H1 (cell line): ENCODE results near the gene TIAM2. TPM values are rescaled to one million over a fixed set of nuclear protein-coding genes. Genes with fewer than 3 reads are reported as not detected.

Source experiments
- CTCF ChIA-PET: fragments of 300-600 bp; sonication (Branson Sonifier 250); formaldehyde crosslinking; loops from one replicate; lab custom pipeline; 2021; ENCODE audit not compliant: partially characterized antibody; lab: Charles Lee
- POLR2A ChIA-PET: fragments of 300-600 bp; sonication (Branson Sonifier 250); formaldehyde crosslinking; loops from one replicate; lab custom pipeline; 2021; ENCODE audit warnings: inconsistent platforms; ENCODE audit not compliant: partially characterized antibody; lab: Charles Lee
- DNase-seq, 2 experiments: peaks; one replicate each; pipeline versions ENCODE4 v3.0.0 to v3.0.0-alpha.2; 2010 to 2022; ENCODE audit warnings: low spot score in 2 of 2, low read depth in 1 of 2, mixed read lengths in 1 of 2
- FAIRE-seq: peaks from 2 replicates; lab custom pipeline; 2011; peaks lifted over from hg19 to GRCh38; lab: Jason Lieb, UNC
- H2AFZ ChIP-seq: 2 replicates; pipeline ENCODE4 v1.8.1; 2012; ENCODE audit warnings: low read length, inconsistent platforms
- H2AK5ac ChIP-seq: 2 replicates; pipeline ENCODE4 v1.6.1; 2013; ENCODE audit warnings: low read depth, low read length
- H2BK120ac ChIP-seq: replicated peaks from 2 replicates; pipeline ENCODE3; 2013; ENCODE audit warnings: low read depth, low read length, inconsistent platforms
- H2BK12ac ChIP-seq: 2 replicates; pipeline ENCODE4 v1.6.1; 2013; ENCODE audit warnings: low read depth, low read length
- H2BK15ac ChIP-seq: 2 replicates; pipeline ENCODE4 v1.6.1; 2013; ENCODE audit warnings: low read length
- H2BK20ac ChIP-seq: 2 replicates; pipeline ENCODE4 v1.6.1; 2013; ENCODE audit warnings: low read length
- H2BK5ac ChIP-seq: 2 replicates; pipeline ENCODE4 v1.6.1; 2013; ENCODE audit warnings: low read depth, low read length
- H3K14ac ChIP-seq: 2 replicates; pipeline ENCODE4 v1.6.1; 2013; ENCODE audit warnings: inconsistent platforms; ENCODE audit not compliant: insufficient read length
- H3K18ac ChIP-seq: 2 replicates; pipeline ENCODE4 v1.6.1; 2013; ENCODE audit warnings: low read length; ENCODE audit errors: extremely low read depth
- H3K23ac ChIP-seq: 2 replicates; pipeline ENCODE4 v1.6.1; 2013; ENCODE audit warnings: inconsistent platforms; ENCODE audit not compliant: insufficient read length
- H3K23me2 ChIP-seq: 2 replicates; pipeline ENCODE4 v1.6.1; 2013; ENCODE audit warnings: low read depth, low read length
- H3K27ac ChIP-seq: 2 replicates; pipeline ENCODE4 v1.6.1; 2011; ENCODE audit warnings: low read depth, low read length, inconsistent platforms
- H3K27me3 ChIP-seq, 4 experiments: replicated peaks in 1 of 4; 1 replicate in 1 of 4; 2 replicates in 3 of 4; pipeline versions ENCODE4 v1.6.1 to v1.8.1; 2011 to 2013; ENCODE audit warnings: low read length in 3 of 4, mild to moderate bottlenecking in 3 of 4, inconsistent platforms in 2 of 4, mixed read lengths in 2 of 4, moderate library complexity in 1 of 4; ENCODE audit not compliant: control insufficient read depth in 3 of 4, insufficient read depth in 3 of 4; ENCODE audit errors: extremely low read depth in 1 of 4
- H3K36me3 ChIP-seq, 4 experiments: 2 replicates each; pipeline versions ENCODE4 v1.6.1 to v1.8.1; 2011 to 2013; ENCODE audit warnings: mild to moderate bottlenecking in 4 of 4, low read length in 3 of 4, moderate library complexity in 2 of 4, control low read depth in 1 of 4, inconsistent platforms in 1 of 4; ENCODE audit not compliant: insufficient read depth in 4 of 4, control insufficient read depth in 2 of 4
- H3K4ac ChIP-seq: replicated peaks from 2 replicates; pipeline ENCODE3; 2013; ENCODE audit warnings: low read length, low read depth, mixed read lengths, inconsistent platforms; ENCODE audit not compliant: insufficient read length
- H3K4me1 ChIP-seq, 4 experiments: replicated peaks in 1 of 4; 1 replicate in 1 of 4; 2 replicates in 3 of 4; pipeline versions ENCODE4 v1.6.1 to v1.8.1; 2011 to 2013; ENCODE audit warnings: low read length in 3 of 4, inconsistent platforms in 2 of 4, mixed read lengths in 1 of 4; ENCODE audit not compliant: insufficient read depth in 4 of 4, control insufficient read depth in 3 of 4
- H3K4me2 ChIP-seq, 2 experiments: 2 replicates each; pipeline versions ENCODE4 v1.6.1 to v1.8.1; 2011 to 2013; ENCODE audit warnings: low read depth in 2 of 2, low read length in 2 of 2, control low read depth in 1 of 2, inconsistent platforms in 1 of 2, mild to moderate bottlenecking in 1 of 2; ENCODE audit not compliant: insufficient read depth in 1 of 2
- H3K4me3 ChIP-seq, 4 experiments: fragments of 200-600, 300-600 bp in 1 of 4; sonication (generic), shearing (Covaris generic), sonication (Bioruptor Twin) in 1 of 4; 2 replicates each; pipeline versions ENCODE4 v1.5.1 to v1.8.1; 2011 to 2016; ENCODE audit warnings: low read length in 4 of 4, low read depth in 3 of 4, control low read depth in 2 of 4, inconsistent platforms in 2 of 4, mild to moderate bottlenecking in 2 of 4, mixed read lengths in 1 of 4, moderate library complexity in 1 of 4; ENCODE audit not compliant: insufficient read depth in 2 of 4; ENCODE audit errors: extremely low read depth in 1 of 4
- H3K56ac ChIP-seq: replicated peaks from 2 replicates; pipeline ENCODE3; 2013; ENCODE audit warnings: low read depth, mild to moderate bottlenecking, mixed read lengths, low read length, inconsistent platforms; ENCODE audit not compliant: insufficient read length
- H3K79me1 ChIP-seq: 2 replicates; pipeline ENCODE4 v1.6.1; 2013; ENCODE audit warnings: low read depth, low read length, control low read depth
- H3K79me2 ChIP-seq, 2 experiments: 2 replicates each; pipeline versions ENCODE4 v1.6.1 to v1.8.1; 2012 to 2013; ENCODE audit warnings: low read length in 2 of 2, mild to moderate bottlenecking in 2 of 2, inconsistent platforms in 1 of 2; ENCODE audit not compliant: insufficient read depth in 2 of 2, control insufficient read depth in 1 of 2
- H3K9ac ChIP-seq, 4 experiments: replicated peaks in 1 of 4; 1 replicate in 1 of 4; 2 replicates in 3 of 4; pipeline versions ENCODE4 v1.6.1 to v1.8.1; 2011 to 2013; ENCODE audit warnings: low read depth in 3 of 4, low read length in 3 of 4, control low read depth in 2 of 4, mild to moderate bottlenecking in 2 of 4, moderate library complexity in 2 of 4, inconsistent platforms in 1 of 4; ENCODE audit errors: extremely low read depth in 1 of 4
- H3K9me3 ChIP-seq, 2 experiments: 2 replicates each; pipeline versions ENCODE4 v1.6.1 to v1.8.1; 2012 to 2013; ENCODE audit warnings: mild to moderate bottlenecking in 2 of 2, moderate library complexity in 2 of 2, control low read depth in 1 of 2, inconsistent platforms in 1 of 2, low read depth in 1 of 2, low read length in 1 of 2, mixed read lengths in 1 of 2; ENCODE audit not compliant: insufficient read depth in 2 of 2
- H4K20me1 ChIP-seq, 2 experiments: replicated peaks in 1 of 2; 2 replicates each; pipeline versions ENCODE3 to v1.8.1; 2011 to 2013; ENCODE audit warnings: inconsistent platforms in 2 of 2, low read length in 2 of 2, mild to moderate bottlenecking in 1 of 2; ENCODE audit not compliant: insufficient read depth in 2 of 2, control insufficient read depth in 1 of 2
- H4K5ac ChIP-seq: 2 replicates; pipeline ENCODE4 v1.6.1; 2013; ENCODE audit warnings: low read length, low read depth, mixed read lengths, inconsistent platforms; ENCODE audit not compliant: insufficient read length
- H4K8ac ChIP-seq: 2 replicates; pipeline ENCODE4 v1.8.0; 2013; ENCODE audit warnings: mild to moderate bottlenecking, moderate library complexity, low read length, inconsistent platforms; ENCODE audit not compliant: insufficient read depth; ENCODE audit errors: extremely low read depth
- H4K91ac ChIP-seq: replicated peaks from 2 replicates; pipeline ENCODE3; 2013; ENCODE audit warnings: low read length, mixed read lengths, inconsistent platforms; ENCODE audit not compliant: insufficient read length
- BRCA1 ChIP-seq: IDR thresholded peaks from 2 replicates; pipeline ENCODE4 v1.6.1; 2012; ENCODE audit warnings: low read depth, low read length, improper control_type of control experiment
- EP300 ChIP-seq, 2 experiments: IDR thresholded peaks; 1 replicate in 1 of 2; 2 replicates in 1 of 2; pipeline ENCODE4 v1.6.1; 2011 to 2012; ENCODE audit warnings: low read depth in 2 of 2, low read length in 2 of 2, mild to moderate bottlenecking in 2 of 2, borderline replicate concordance in 1 of 2, inconsistent platforms in 1 of 2, moderate library complexity in 1 of 2
- KDM4A ChIP-seq: IDR thresholded peaks from one replicate; pipeline ENCODE4 v1.7.1; 2012; ENCODE audit warnings: low read depth, mild to moderate bottlenecking, moderate library complexity, low read length, inconsistent platforms; ENCODE audit not compliant: severe bottlenecking
- POLR2A ChIP-seq, 2 experiments: IDR thresholded peaks; 1 replicate in 1 of 2; 2 replicates in 1 of 2; pipeline ENCODE4 v1.6.1; 2011; ENCODE audit warnings: low read depth in 2 of 2, low read length in 2 of 2, mild to moderate bottlenecking in 2 of 2; ENCODE audit errors: control extremely low read depth in 1 of 2
- RFX5 ChIP-seq: IDR thresholded peaks from 2 replicates; pipeline ENCODE4 v1.6.1; 2011; ENCODE audit warnings: low read depth, low read length, improper control_type of control experiment, borderline replicate concordance
- TAF1 ChIP-seq: IDR thresholded peaks from 2 replicates; pipeline ENCODE4 v1.6.1; 2011; ENCODE audit warnings: mild to moderate bottlenecking, low read depth, low read length
- TEAD4 ChIP-seq: IDR thresholded peaks from 2 replicates; pipeline ENCODE4 v1.6.1; 2012; ENCODE audit warnings: low read depth, low read length, inconsistent platforms, mixed read lengths
- WGBS, 2 experiments: shearing (Covaris generic) in 1 of 2; methylation state at CpG; one replicate each; pipeline versions ENCODE4 v1.1.6 to v1.1.7; 2013 to 2015; ENCODE audit warnings: low lambda C conversion rate in 2 of 2, mixed read lengths in 2 of 2, inconsistent platforms in 1 of 2, low coverage in 1 of 2, missing lambda C conversion rate in 1 of 2; ENCODE audit not compliant: insufficient replicate concordance in 2 of 2, insufficient coverage in 1 of 2, insufficient read length in 1 of 2; ENCODE audit errors: extremely low coverage in 1 of 2, missing lambda C conversion rate in 1 of 2; 5-methylcytosine and 5-hydroxymethylcytosine counted together
- polyA plus RNA-seq, 7 experiments: library from polyadenylated mRNA; depleted of rRNA in 3 of 7; stranded (reverse) in 5 of 7; unstranded in 2 of 7; fragments of >200 nt in 5 of 7; fragments of 200-250 nt in 2 of 7; gene quantifications; 1 replicate in 5 of 7; 2 replicates in 1 of 7; 4 replicates in 1 of 7; pipeline versions ENCODE4 v1.2.1 to v1.2.3, GENCODE V29; 2011 to 2013; ENCODE audit warnings: missing spikeins in 2 of 7, mixed read lengths in 2 of 7
- total RNA-seq: library from RNA; stranded (reverse); fragmentation: NEBNext Ultra II Directional; extraction: Animal tissue kit (Norgen Biotek cat#: 25700); gene quantifications from 2 replicates; pipeline ENCODE4 v1.2.1, GENCODE V29; 2021

The TIAM2 gene
- total and polyA plus RNA-seq, 2 of the 8 experiments (the other 6 are each of a cell fraction or from before 2014, with no cell fraction given), result 7.4 to 23.9 TPM

DNA sequence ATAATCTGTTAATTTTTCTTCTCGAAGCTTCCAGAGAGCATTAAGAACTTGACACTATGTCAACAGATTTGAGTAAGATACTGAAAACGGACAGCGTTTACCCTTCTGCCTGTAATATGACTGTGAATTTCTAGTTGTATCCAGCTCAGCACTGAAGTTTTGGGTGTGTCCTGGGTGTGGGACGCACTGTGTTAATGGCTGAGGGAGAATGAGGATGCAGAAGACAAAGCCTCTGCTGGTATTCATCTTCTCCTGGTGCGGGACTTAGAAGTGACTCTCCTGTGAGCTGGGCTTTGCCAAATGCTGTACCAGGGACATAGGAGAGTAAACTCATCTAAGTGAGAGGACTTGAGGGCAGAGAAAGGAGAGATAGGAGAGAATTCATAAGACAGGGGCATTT lies 178.4 kb downstream of the TIAM2 start:
- no peak overlapping the region for H3K4ac ChIP-seq
- H4K91ac ChIP-seq, result no peak overlapping the region
- no peak overlapping the region for H2BK20ac ChIP-seq
- no peak overlapping the region for H2AK5ac ChIP-seq
- no peak overlapping the region for H3K14ac ChIP-seq
- H3K79me2 ChIP-seq, result no peaks in the 10 kb centered on the region
- no peak overlapping the region for H3K4me2 ChIP-seq
- whole genome bisulfite sequencing, 2 experiments, result 93% methylated on average over 5 of the region's 5 CpGs; no CpG with 5 or more reads in 1 of the 2 experiments
- no peak overlapping the region for H2BK15ac ChIP-seq
- H3K36me3 ChIP-seq, result no peaks in the 10 kb centered on the region; a peak in 1 of 8 replicates
- no peak overlapping the region for H3K56ac ChIP-seq
- no peaks in the 10 kb centered on the region for H3K9me3 ChIP-seq
- H2BK12ac ChIP-seq, result no peak overlapping the region
- no peak for DNase-seq
- no peak overlapping the region for H2BK5ac ChIP-seq
- H3K27ac ChIP-seq, result no peak overlapping the region
- no peak overlapping the region for H3K23ac ChIP-seq
- no peaks in the 10 kb centered on the region for H3K27me3 ChIP-seq
- no peaks in the 10 kb centered on the region for H3K79me1 ChIP-seq
- no peak overlapping the region for H3K4me3 ChIP-seq
- POLR2A ChIA-PET, result interaction anchor here (1.2 kb wide), 1 partner anchor 43 kb away, joined by 3 read pairs; no protein-coding TSS in a partner anchor
- no peak overlapping the region for H2BK120ac ChIP-seq
- H4K5ac ChIP-seq, result no peak overlapping the region
- FAIRE-seq, result no peak
- H3K4me1 ChIP-seq, result peaks cover 2 to 11% (median 7%) of the 10 kb centered on the region in 4 experiments; a peak in 6 of 7 replicates
- no peaks in the 10 kb centered on the region for H3K23me2 ChIP-seq
- H3K9ac ChIP-seq, result no peak overlapping the region
- CTCF ChIA-PET, result interaction anchor here (0.6 to 5.6 kb wide), 23 partner anchors 9 to 421 kb away, joined by 3 to 60 read pairs (median 4); no protein-coding TSS in a partner anchor
- no peaks in the 10 kb centered on the region for H4K20me1 ChIP-seq
- no peak overlapping the region for H2AFZ ChIP-seq
- H4K8ac ChIP-seq, result no peak overlapping the region
- H3K18ac ChIP-seq, result no peak overlapping the region
- TF ChIP-seq RFX5 (no peak), BRCA1 (no peak), POLR2A (IDR thresholded peaks at IDR 0.05; ENCODE audit: control extremely low read depth in 1 of 2, low read depth in 2 of 2, low read length in 2 of 2) (no peak), TAF1 (no peak), EP300 (IDR thresholded peaks at IDR 0.05; ENCODE audit: borderline replicate concordance in 1 of 2, low read depth in 2 of 2, low read length in 2 of 2) (no peak), TEAD4 (no peak), KDM4A (no peak)
